Epithelial cell of proximal tubule (primary cell): ENCODE results near the gene BRD1. TPM values are rescaled to one million over a fixed set of nuclear protein-coding genes. Genes with fewer than 3 reads are reported as not detected.

Experiments
- DNase-seq: peaks from one replicate; pipeline ENCODE4 v3.0.0-alpha.2; 2011; ENCODE audit warnings: low read depth
- H3K4me3 ChIP-seq: 2 replicates; pipeline ENCODE4 v1.5.1; 2011; ENCODE audit warnings: low read depth, mild to moderate bottlenecking, low read length
- total RNA-seq: library from RNA; depleted of rRNA; stranded (reverse); fragments of >200 nt; gene quantifications from 2 replicates; pipeline ENCODE4 v1.2.3, GENCODE V29; 2015
- TF ChIP-seq, protein P1 (sequence below): conservative IDR thresholded peaks from 2 replicates; pipeline ENCODE4 v1.5.1; 2012; ENCODE audit warnings: low read depth, mild to moderate bottlenecking, low read length

Gene BRD1
- total RNA-seq, 1 donor from 2014 or later: 41.8 TPM

DNA sequence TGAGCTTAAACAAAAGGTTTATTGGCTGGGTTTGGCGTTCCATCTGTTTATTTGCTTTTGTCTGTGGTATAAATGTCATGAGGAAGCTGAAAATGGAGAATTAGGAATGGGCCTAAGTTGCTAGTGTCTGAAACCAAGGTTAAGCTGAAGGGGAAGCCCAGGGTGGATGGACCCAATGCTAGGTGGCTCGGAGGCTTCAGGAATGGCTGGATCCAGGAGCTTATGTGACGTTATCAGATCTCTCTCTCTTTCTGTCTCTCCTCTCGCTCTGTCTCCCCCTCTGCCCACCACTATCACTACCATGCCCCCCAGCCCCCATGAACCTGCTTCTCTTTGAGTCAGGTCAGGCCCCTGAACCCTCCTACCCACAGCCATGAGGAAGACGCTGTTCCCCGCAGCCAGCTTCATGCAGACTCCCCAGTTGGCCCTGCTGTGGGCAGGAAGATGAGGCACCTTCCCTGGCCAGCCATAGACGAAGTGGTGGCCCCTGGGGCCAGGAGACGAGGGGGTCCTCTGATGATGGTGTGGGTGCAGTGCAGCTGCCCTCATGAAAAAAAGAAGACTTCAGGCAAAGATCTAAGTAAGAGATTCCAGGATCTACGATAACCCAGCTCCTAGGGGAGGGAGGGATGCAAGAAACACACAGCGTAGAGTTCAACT, 101.5 kb downstream of the BRD1 start:
- DNase-seq: no peak
- TF ChIP-seq, protein P1, sequence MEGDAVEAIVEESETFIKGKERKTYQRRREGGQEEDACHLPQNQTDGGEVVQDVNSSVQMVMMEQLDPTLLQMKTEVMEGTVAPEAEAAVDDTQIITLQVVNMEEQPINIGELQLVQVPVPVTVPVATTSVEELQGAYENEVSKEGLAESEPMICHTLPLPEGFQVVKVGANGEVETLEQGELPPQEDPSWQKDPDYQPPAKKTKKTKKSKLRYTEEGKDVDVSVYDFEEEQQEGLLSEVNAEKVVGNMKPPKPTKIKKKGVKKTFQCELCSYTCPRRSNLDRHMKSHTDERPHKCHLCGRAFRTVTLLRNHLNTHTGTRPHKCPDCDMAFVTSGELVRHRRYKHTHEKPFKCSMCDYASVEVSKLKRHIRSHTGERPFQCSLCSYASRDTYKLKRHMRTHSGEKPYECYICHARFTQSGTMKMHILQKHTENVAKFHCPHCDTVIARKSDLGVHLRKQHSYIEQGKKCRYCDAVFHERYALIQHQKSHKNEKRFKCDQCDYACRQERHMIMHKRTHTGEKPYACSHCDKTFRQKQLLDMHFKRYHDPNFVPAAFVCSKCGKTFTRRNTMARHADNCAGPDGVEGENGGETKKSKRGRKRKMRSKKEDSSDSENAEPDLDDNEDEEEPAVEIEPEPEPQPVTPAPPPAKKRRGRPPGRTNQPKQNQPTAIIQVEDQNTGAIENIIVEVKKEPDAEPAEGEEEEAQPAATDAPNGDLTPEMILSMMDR: no peak
- H3K4me3 ChIP-seq: no peak overlapping the region

DNA sequence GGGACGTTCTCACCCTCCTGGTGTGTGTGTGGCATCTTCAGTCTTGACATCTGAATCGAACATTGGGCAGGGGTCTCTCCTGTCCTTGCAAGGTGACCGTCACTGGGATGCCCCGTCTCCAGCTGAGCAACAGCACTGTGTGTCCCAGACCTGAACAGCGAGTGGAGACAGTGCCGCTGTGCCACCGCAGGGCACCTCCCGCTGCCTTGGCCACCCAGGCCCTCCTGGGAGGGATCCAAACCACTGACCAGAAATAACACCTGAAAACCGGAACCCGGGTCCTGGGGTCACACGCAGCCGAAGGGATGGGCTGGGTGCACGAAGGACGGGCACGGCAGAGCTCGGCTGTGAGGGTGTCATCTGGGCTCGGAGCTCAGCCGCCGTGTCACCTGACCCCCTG, 102.2 kb downstream of the BRD1 start:
- no peak overlapping the region for H3K4me3 ChIP-seq
- TF ChIP-seq, protein P1: no peak

DNA sequence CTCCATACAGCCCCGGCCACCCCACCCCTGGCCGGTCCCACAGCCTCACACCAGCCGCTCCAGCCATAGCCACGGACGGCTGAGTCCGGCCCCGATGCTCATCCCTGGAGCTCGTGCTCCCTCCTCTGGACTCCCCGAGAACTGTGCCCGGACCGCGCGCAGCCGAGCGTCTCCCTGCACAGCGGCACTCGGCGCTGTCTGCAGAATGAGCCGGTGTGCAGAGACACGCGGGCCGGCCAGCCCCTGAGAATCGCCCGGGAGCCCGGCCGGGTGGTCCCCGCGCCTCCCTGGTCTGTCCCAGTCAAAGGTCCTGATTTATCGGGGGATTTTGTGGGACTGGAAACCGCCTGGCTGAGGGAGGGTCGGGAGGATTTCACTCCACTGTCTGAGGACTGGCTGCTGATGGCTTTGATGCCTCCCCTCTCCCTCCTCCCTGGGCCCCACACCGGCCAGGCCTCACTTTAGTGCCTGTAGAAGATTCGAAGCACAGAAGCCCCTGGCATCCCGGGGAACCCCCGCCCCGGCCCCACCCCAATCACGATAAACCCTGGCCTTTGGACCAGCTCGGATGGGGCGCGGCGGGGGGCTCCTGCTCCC, 102.7 kb downstream of the BRD1 start:
- H3K4me3 ChIP-seq: no peak overlapping the region
- no peak for DNase-seq
- TF ChIP-seq, protein P1: peak; percentile 59

More for the DNA sequence above, 102.2 kb downstream of the BRD1 start:
- no peak for DNase-seq

DNA sequence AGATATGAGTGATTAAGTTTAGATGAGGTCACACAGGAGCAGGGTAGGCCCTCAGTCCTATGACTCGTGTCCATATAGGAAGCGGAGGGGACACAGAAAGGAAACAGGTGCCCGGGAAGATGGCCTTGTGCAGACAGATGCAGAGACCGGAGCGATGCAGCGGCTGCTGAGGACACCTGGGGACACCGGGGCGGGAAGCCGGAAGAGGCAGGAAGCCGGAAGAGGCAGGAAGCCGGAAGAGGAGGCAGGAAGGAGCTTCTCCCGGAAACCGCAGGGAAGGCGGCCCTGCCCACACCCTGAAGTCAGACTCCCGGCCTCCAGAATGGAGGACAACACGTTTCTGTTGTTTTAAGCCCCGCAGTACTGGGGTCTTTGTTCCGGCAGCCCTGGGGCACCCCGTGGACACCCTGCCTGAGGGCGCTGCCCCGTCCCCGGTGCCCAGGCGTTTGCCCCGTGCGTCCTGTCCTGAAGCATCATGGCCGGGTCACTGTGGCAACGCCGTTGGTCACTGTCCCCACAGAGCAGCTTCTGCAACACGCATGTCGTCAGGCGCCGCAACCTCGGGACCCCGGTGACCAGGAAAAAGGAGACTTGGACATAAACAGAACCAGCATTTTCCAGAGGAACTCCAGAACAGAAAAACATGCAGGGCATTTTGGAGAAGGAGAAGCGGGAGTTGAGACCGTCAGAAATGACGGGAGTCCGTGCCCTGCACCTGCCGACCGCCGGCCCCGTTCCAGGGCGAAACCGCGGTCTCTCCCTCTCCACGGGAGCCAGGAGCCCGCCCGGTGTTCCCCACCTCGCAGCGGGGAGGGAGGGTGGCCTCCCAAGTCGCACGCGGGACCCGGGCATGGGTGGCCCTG, 103.4 kb downstream of the BRD1 start:
- TF ChIP-seq, protein P1: no peak
- no peak overlapping the region for H3K4me3 ChIP-seq
- no peak for DNase-seq

DNA sequence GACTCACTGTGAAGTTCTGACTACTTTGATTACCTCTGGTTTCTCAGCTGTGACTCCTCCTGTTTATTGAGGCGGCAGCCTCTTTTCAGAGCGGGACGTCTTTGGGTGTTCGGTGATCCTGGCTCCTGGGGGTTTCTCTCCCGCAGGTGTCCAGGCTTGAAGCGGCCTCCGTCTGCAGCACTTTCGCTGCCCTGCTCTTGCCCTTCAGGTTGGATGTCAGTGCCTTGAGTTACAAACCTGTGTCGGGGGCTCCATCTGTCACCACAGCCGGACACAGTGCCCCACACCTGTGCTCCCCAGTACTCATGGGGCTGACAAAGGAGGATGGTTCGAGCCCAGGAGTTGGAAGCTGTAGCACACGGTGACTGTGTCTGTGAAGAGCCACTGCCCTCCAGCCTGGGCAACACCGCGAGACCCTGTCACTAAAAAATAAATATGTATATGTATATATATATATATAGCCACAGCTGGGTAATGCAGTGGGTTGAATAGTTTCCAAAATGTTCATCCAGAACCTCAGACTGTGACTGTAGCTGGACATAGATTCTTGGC, 104.1 kb downstream of the BRD1 start:
- TF ChIP-seq, protein P1: no peak
- H3K4me3 ChIP-seq: no peak overlapping the region
- DNase-seq: no peak

Other genes starting within 250 kb of the BRD1 start
- 14.5 and 15.4 TPM in 2 replicates for gene ZBED4, start 26.0 kb upstream of the BRD1 start, total RNA-seq
- 16.4 and 24.5 TPM in 2 replicates for gene ALG12, start 90.6 kb upstream of the BRD1 start, total RNA-seq
- gene CRELD2, start 90.8 kb upstream of the BRD1 start, total RNA-seq: 48.8 and 54.1 TPM in 2 replicates
- gene PIM3, start 132.9 kb upstream of the BRD1 start, total RNA-seq: 37.5 and 49.3 TPM in 2 replicates
- gene IL17REL, start 184.9 kb upstream of the BRD1 start, total RNA-seq: not detected in 2 replicates
- gene TTLL8, start 230.4 kb upstream of the BRD1 start, total RNA-seq: not detected in 2 replicates